HG03378 (cell line): ENCODE data around the gene SNAP25.

Experiments
- ATAC-seq: cut with Tn5 transposase; IDR thresholded peaks from one replicate; pipeline ENCODE4 v1.9.1; 2021; ENCODE audit warnings: mild to moderate bottlenecking, moderate library complexity; ENCODE audit not compliant: unreplicated experiment

Gene SNAP25

GRCh38 chr20:10300582-10301446 is 82.2 kb downstream of the SNAP25 start:
- ATAC-seq, result no peak

GRCh38 chr20:10303852-10304251 is 85.2 kb downstream of the SNAP25 start:
- no peak for ATAC-seq

- ATAC-seq, result no peak
Measured at GRCh38 chr20:10304471-10305046, 85.9 kb downstream of the SNAP25 start.

GRCh38 chr20:10306440-10307358 is 88.1 kb downstream of the SNAP25 start:
- ATAC-seq, result no peak

- ATAC-seq, result no peak
Measured at GRCh38 chr20:10307359-10307735, 88.7 kb downstream of the SNAP25 start.

- no peak for ATAC-seq
Measured at GRCh38 chr20:10308652-10309051, 90.0 kb downstream of the SNAP25 start.

GRCh38 chr20:10309326-10309725 is 90.7 kb downstream of the SNAP25 start:
- ATAC-seq, result no peak

GRCh38 chr20:10312111-10312510 is 93.5 kb downstream of the SNAP25 start:
- ATAC-seq, result no peak

- no peak for ATAC-seq
Measured at GRCh38 chr20:10313215-10313614, 94.6 kb downstream of the SNAP25 start.

- ATAC-seq, result no peak
Measured at GRCh38 chr20:10313701-10314100, 95.1 kb downstream of the SNAP25 start.

GRCh38 chr20:10314198-10314597 is 95.6 kb downstream of the SNAP25 start:
- ATAC-seq, result no peak

- no peak for ATAC-seq
Measured at GRCh38 chr20:10315138-10315537, 96.5 kb downstream of the SNAP25 start.

- no peak for ATAC-seq
Measured at GRCh38 chr20:10316582-10316981, 98.0 kb downstream of the SNAP25 start.

GRCh38 chr20:10318291-10319024 is 99.8 kb downstream of the SNAP25 start:
- no peak for ATAC-seq

- ATAC-seq, result no peak
Measured at GRCh38 chr20:10319855-10320254, 101.2 kb downstream of the SNAP25 start.

GRCh38 chr20:10321138-10321717 is 102.6 kb downstream of the SNAP25 start:
- no peak for ATAC-seq

- ATAC-seq, result no peak
Measured at GRCh38 chr20:10322073-10323012, 103.7 kb downstream of the SNAP25 start.

- ATAC-seq, result no peak
Measured at GRCh38 chr20:10323729-10324128, 105.1 kb downstream of the SNAP25 start.

GRCh38 chr20:10324198-10324847 is 105.7 kb downstream of the SNAP25 start:
- ATAC-seq, result no peak
